Stimulated activated CD8-positive, alpha-beta memory T cell treated with anti-CD3 and anti-CD28 coated beads, Interleukin-4, amount 100 ng/mL, for 24 hours (primary cell): ENCODE results near the gene APOD.

ENCODE experiments used
- DNase-seq: peaks from one replicate; pipeline ENCODE4 v3.0.0-alpha.2; 2020; ENCODE audit warnings: low read depth

The APOD gene

DNA sequence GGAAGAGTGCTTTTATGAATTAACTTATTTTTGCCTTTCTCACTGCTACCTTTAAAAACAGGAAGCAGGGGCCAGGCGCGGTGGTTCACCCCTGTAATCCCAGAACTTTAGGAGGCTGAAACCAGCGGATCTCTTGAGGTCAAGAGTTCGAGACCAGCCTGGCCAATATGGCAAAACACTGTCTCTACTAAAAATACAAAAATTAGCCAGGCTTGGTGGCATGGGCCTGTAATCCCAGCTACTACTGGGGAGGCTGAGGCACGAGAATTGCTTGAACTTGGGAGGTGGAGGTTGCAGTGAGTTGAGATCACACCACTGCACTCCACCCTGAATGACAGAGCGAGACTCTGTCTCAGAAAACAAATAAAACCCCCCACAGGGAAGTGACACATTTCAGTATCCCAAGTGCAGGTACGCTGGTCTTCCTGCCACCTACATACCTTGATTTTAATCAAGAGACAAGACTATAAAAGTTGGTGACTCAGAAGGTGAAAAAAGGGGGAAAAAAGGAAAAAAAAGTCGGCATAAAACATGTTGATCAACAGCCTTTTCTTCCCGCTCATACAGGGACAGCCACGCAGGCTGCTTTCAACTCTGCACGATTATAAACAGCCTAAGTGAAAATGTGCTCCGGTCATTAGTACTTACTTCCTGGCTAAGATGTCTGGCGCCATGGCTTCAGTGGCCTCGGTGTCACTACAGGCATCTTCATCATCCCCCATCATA is 59.4 kb downstream of the APOD start:
- no peak for DNase-seq

DNA sequence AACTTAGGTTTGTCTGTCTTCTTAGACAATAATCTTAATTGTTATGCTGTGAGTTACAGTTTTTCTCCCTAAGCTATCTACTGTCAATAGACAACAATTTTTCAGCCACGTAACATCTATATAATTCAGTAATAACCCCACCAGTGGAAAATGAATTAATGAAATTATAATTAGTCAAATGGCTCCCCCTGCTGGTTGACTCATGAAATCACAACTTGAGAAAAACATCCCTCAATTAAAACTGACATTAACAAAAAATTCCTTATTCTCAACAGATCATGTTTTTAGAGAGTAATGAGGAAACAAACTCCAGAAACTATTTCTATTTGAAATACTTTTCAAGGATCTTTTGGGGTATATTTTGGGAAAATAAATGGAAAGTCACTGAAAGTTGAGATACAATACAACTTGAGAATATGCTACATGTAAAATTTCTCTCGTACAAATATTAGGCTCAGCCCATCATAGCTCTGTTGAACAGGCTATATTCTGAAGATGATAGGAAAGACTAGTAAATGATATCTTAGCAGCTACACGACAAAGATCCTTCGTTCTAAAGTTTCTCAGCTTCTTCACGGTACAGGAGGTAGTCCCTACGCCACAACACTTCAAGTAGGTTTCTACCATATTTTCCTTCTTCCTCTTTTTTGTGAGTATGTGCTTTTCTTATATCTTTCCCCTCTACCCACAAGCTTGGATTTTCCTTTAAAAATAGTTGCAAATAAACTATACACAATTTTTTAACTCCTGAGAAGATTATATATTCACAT is 61.3 kb downstream of the APOD start:
- no peak for DNase-seq
